ENCODE results near the gene PIGW.

The PIGW gene, protein sequence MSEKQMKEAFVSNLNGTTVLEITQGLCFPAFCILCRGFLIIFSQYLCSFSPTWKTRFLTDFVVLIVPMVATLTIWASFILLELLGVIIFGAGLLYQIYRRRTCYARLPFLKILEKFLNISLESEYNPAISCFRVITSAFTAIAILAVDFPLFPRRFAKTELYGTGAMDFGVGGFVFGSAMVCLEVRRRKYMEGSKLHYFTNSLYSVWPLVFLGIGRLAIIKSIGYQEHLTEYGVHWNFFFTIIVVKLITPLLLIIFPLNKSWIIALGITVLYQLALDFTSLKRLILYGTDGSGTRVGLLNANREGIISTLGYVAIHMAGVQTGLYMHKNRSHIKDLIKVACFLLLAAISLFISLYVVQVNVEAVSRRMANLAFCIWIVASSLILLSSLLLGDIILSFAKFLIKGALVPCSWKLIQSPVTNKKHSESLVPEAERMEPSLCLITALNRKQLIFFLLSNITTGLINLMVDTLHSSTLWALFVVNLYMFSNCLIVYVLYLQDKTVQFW

DNA sequence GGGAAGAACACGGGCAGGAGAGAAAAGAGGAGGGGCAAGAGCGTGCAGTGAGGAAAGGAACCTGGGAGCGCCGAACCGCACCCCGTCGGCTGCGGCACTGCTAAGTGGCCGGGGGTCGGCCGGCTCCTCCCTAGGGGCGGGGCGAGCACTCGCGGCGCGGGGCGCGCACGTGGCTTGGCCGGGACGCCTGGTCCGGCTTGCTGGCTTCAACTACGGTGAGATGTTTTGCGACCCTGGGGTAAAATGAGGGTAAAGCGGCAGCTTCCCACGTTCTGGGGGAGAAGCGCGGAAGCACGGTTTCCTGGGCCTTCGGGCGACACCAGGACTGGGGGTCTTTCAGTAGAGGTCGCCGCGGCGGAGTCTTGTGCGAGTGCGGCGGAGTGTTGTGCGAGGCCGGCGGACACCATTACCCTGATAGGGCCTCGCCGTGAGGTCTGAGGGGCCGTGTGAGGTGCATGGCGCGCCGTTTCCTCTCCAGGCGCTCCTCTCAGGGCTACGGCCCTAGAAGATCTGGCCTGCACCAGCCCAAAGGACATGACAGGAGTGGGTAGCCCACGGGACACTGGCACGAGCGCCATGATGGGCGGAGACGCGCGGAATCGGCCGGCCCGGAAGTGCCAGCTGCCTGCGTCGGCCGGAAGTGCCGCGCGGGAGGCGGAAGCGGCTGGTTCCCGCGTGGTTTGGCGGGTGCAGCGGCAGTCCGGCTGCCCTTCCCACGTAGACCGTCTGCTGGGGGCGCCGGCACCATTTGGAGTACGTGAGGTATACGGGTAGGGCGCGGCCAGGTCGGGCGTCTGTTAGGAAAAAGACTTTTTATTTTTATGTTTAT is at the start of gene PIGW, which contains the start of gene MYO19:
TSS of gene PIGW (plus strand) at position 148 of the 829 bp plus-strand sequence. CDS start 2,115 bp downstream, outside the sequence.
TSS of gene MYO19 (minus strand) at position 29 of the 829 bp plus-strand sequence. CDS start 2,330 bp downstream, outside the sequence.
- FAIRE-seq (no peak), DNase-seq (ENCODE audit: extremely low spot score, insufficient read length, low read depth) (peak; percentile 81)

DNA sequence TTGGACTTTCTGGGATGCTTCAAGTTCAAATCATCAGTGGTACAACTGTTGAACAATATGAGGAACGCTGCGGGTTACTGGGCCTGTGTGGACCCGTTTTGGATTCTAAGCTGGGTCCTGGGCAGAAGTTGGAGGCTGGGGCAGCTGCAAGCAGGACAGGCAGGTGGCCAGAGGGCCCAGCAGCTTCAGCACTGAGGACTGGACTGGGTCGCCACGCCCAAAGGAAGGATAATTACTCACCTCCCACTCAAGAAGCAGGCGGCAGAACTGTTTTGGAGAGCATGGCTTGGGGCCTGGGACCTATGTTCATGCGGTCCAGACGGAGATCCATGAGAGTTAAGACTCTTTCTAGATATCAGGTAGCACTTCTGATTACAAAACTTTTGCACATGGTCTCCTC is 49.8 kb upstream of the PIGW start:
- FAIRE-seq (no peak), DNase-seq (ENCODE audit: extremely low spot score, insufficient read length, low read depth) (no peak)

DNA sequence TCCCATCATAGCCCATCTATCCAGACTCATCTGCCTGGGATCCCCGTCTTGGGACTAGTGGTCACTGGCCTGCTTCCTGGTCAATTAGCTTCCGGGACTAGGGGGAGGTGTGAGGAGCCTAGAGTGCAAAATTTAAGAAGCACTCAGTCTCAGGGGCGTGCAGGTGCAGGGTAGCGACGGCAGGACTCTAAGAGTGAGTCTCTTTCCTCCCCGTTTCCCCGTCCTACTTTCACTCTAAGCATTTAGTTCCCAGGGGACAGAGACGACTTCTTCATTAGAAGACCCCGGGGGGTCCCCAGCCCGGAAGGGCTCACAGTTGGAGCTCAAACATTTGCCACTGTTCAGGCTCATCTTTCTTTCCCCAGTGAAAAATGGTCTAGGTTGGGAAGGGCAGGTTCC is 49.0 kb upstream of the PIGW start:
- DNase-seq (ENCODE audit: extremely low spot score, insufficient read length, low read depth) (no peak), FAIRE-seq (no peak)

DNA sequence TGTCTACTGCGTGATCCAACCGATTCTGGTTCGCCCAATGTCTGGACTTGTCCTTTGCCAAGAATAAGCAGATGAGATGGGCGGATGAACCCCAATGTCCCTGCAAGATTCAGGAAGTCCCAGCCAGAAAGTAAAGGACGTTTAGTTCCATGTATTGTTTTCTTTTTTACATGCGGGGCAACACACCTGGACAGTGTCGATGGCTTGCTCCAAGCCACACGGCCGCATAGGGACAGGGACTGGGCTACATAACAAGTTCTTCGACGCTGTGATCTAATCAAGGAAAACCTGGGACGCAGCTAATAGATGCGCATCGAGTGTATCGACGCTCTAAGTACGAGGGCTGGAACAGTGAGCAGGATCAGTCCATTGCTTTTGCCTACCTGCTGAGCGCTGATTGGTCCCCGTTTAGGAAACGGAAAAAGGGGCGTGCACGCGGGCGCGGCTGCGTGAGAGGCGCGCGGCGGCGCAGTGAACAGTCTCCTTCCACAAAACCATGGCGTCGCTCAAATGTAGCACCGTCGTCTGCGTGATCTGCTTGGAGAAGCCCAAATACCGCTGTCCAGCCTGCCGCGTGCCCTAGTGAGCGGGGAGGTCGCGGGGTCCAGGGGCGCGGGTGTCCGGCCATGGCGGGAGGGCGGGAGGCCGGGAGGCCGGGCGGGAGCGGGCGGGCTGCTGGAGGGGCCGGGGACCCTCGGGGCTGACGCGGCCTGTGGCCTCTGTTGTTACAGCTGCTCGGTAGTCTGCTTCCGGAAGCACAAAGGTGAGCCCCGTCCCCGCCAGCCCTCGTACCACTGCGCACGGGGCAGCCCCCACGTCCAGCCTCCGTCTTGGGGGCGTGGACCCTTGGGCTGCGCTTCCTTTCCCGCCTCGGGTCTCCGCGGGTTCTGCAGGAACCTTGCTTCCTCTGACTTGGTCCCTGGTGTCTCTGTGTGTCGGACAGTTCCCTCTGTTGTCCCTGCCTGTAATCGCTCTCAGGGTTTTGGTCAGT is 48.3 kb upstream of the PIGW start, which contains the start of gene ZNHIT3:
TSS of gene ZNHIT3 (plus strand) at position 478 of the 991 bp plus-strand sequence. CDS start at position 497, 19 bp downstream.
- no peak for FAIRE-seq

DNA sequence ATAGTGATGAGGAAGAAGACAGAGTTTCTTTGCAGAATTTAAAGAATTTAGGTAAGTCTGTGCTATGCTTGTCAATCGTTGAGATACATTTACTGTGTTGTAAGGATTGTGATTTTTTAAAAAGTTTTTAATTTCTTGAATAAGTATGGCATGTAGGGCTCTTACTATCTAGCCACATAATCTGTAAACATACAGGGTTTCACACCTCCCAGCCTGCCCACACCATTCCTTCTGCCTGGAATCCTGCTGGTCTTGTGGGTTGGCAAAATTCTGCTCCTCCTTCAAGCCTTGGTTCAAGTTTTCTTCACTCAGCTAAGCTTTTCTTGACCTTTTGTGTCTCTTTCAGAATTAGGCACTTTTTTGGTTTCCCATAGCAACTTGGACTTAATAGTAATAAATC is 40.8 kb upstream of the PIGW start:
- FAIRE-seq (no peak), DNase-seq (ENCODE audit: extremely low spot score, insufficient read length, low read depth) (no peak)

More for the DNA sequence above, 48.3 kb upstream of the PIGW start, which contains the start of gene ZNHIT3:
- peak; percentile 95 for DNase-seq (ENCODE audit: extremely low spot score, insufficient read length, low read depth)

DNA sequence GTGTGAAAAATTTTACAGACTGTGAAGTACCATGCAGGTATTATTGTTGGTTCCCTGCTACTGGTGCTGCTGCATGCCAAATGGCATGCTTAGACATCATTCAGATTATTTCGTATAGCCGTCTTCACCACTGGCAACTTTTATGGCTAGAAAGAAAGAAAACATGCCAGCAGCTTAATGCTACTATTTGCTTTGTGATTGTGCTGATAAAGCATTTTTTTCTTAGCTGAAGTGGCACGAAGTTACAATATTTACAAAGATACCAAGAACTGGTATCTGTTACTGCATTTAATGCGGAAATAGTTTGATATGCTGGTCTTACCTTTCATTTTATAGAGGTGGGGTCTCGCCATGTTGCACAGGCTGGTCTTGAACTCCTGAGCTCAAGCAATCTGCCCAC is 40.1 kb upstream of the PIGW start:
- no peak for DNase-seq (ENCODE audit: extremely low spot score, insufficient read length, low read depth)
- FAIRE-seq: no peak

DNA sequence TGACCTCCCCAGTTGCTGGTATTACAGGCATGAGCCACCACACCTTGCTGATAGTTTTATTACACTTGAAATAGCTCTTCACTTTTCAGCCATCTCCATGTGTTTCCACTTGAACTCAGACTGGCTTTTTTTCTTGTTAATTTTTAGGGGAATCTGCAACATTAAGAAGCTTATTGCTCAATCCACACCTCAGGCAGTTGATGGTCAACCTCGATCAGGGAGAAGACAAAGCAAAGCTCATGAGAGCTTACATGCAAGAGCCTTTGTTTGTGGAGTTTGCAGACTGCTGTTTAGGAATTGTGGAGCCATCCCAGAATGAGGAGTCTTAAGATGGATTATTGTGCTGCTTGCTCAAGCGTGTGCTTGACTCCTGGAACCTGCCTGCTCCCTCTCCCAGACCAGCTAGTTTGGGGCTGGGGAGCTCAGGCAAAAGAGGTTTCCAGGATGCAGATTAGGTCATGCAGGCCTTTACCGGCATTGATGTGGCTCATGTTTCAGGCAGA is 39.7 kb upstream of the PIGW start:
- FAIRE-seq: no peak

DNA sequence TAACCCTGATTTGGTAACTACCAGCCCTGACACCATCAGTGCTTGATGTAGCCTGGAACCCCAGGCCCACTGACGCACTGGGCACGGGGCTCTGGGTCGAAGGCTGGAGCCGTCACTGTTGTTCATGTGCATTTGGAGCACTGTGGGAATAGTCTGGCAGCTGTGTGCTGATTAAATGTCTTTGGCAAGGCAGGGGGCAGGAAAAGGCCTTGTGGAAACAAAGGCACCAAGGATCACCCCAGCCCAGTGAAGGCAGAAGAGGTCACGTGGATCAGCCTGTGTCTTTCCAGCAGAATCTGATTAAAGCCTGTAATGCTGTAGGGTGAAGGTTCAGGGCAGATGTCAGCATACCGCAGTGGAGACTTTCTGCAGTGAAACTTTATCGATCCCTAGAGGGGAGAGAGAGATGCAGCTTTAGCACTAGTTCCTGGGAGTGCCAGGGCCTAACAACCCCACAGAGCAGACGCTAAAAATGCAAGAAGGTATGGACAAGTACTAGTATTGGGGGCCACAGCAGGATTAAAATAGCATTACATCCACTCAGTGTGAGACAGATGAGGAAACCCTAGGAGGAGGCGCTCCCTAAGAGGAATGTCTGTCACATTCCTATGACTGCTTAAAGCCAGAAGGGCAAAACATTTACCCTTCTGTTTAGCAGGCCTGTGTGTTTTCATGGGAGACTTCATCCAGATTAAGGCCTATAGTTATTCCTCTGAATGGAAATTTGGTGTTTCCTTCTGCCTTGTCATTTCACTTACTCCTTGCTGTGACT is 38.6 kb upstream of the PIGW start:
- FAIRE-seq (no peak), DNase-seq (ENCODE audit: extremely low spot score, insufficient read length, low read depth) (no peak)

More for the DNA sequence above, 39.7 kb upstream of the PIGW start:
- no peak for DNase-seq (ENCODE audit: extremely low spot score, insufficient read length, low read depth)

DNA sequence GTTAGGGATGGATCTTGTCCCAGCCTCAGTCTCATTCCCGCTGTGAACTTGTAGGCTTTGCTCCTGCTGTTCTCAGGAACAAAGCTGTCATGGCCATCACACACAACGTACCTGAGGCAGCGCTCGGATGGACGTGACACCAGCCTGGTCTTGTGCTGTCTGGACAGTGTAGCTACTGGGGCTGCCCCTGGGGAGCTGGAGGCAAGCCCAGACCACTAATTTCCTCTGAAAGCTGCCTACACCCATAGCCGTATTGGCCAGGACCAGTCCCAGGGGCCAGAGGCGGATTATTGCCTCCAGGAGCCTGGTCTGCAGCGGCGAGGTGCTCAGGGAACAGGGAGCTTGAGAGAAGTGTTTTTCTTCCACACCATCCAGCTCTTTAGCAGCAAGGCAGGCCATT is 36.6 kb upstream of the PIGW start:
- DNase-seq (ENCODE audit: extremely low spot score, insufficient read length, low read depth): no peak
- FAIRE-seq: no peak

DNA sequence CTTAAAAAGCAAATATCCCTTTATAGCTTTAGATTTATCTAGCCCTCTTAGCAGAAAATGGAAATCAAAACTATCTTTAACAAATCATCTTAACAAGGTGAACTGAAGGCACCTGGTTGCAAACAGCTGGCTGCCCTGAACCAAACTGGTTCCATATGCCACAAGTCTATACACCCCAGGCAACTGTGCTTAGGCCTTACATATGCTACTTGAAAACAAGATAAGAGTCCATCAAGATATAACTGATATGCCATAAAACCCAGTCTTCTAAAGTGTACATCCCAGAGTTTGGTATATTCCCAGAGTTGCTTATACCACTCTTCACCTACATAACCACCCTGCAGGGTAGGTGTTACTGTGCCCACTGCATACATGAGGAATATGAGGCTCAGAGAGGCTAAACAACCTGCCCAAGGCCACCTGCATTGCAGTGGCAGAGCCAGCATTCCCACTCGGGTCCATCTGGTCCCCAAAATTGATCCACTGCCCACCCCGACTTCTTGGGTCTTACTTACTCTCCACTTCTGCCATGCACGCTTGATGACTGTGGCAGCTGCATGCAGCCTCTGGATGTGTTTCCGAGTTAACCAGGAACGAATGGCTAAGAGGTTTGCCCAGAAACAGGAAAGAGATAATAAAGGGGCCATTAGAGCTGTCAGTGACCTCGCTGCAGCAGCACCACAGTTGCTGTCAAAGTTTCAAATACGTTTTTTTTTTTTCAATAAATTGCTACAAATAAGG is 36.1 kb upstream of the PIGW start:
- DNase-seq (ENCODE audit: extremely low spot score, insufficient read length, low read depth) (no peak), FAIRE-seq (no peak)

DNA sequence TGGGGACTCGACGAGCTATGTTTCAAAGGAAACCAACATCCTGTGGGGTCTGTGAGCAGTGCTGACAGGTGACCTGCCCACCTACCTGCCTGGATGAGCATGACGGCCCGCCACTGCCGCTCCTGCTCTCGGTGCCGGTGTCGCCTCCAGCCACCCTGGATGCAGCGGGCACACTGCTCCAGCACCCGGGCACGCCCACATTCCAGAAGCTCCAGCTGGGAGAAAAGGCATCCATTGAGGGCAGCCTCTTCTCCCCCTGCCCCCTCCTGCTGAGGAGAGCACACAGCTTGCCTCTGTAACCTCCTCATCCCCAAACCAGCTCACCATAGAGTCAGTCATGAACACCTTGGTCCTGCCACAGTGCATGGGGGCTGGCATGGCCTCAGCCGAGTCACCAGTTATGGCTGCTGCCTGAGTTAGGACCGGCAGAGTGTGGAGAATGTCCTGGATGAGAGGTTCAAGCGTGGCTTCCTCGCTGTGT is 34.0 kb upstream of the PIGW start:
- DNase-seq (ENCODE audit: extremely low spot score, insufficient read length, low read depth) (no peak), FAIRE-seq (no peak)

DNA sequence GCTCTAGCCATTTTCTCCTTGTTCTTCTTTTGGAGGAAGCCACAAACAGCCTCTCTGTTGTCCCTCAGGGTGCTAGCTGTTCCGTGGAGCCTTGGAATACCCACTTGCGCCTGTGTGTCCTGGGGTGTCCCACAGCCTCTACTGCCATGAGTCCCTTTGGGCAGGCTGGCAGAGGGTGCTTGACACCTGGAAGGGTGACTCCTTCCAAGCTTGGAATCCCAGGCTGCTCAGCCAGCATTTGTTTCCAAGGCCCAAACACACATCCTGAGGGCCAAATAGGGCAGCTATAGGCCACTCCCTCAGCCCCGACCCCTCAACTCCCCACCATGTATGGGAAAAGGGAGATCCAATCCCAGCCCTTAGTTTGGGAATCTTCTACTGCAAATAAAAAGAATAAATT is 33.4 kb upstream of the PIGW start:
- FAIRE-seq (no peak), DNase-seq (ENCODE audit: extremely low spot score, insufficient read length, low read depth) (no peak)

DNA sequence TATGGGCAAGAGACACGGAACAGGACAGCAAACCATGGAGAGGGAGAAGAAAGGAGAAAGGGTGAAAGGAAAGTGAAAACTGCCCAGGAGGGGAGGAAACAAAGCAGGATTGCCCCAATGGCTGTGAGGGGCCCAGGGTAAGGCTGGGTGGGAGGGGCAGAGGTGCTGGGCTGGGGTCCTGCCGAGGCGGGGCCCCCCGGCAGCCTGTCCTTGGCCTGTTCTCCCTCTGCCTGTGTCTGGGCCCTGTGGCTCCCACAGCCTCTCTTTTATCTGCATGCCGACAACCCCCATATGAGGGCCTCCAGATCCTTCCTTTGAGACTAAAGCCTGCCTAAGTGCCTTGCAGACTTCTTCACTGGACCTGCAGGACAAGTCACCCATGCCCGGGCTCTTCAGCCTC is 32.8 kb upstream of the PIGW start:
- FAIRE-seq (no peak), DNase-seq (ENCODE audit: extremely low spot score, insufficient read length, low read depth) (no peak)

DNA sequence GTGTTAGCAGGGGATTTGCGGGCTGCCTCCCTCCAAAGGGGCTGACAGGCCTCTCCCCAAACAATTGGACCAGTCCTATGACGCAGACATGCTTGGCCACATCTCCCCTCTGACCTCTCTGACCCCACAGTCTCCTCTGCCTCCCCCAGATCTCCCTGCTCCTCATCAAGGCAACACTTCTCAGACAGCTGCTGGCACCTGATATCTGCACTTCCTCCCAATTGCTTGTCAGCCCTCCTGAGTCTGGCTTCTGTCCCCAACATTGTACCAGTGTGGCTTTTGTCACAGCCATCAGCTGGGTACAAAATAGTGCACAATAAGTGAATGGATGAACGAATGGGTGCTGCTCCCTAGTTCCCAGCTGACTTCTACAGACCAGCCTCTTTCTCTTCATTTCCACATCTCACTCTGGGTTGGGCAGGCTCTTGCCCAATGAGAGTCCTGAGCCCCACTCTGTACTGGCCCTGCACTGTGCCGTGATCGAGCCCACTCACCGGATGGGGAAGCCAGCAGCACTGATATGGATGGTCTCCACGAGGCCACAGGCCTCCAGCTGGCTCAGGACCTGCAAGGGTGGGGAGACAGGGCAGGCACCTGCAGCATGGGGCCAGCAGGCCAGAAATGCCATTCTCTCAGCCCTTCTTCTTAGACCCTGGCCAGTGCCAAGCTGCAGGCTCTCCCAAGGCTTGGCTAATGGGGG is 31.2 kb upstream of the PIGW start:
- no peak for FAIRE-seq
- no peak for DNase-seq (ENCODE audit: extremely low spot score, insufficient read length, low read depth)

DNA sequence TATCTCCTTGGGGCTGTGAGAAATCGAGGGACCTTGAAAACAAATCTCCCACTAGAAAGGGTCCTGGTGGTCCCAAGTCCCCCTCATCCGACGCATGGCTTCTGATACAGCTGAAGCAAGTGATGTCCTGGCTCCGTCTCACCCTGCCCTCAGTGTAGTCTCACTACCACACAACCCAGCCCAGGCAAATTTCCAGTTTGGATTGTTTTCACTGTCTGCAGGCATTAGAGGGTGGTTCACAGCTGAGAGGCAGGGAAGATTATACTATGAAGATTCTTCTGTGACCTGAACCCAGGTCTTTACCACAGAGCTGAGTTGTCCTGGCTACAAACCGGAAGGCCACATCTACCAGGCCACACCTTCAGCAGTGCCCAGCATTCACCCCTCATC is 30.6 kb upstream of the PIGW start:
- DNase-seq (ENCODE audit: extremely low spot score, insufficient read length, low read depth): no peak
- FAIRE-seq: no peak

DNA sequence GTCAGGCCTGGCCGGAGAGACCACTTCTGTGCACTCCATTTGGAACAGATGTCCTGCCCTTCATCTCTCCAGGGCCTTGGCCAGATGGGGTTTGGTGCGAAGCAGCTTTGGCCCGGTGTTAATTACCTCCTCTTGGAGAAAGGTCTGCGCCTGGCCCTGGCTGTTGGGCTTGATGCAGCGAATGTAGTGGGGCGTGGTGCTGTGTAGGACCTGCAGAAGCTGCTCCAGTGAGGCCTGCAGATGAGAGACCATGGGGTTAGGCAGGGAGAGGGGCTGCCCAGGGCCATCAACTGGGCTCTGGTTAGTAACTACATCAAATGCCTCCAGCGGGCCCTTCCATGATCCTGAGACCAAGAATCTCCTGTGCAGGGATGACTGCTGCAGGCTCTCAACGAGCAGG is 29.6 kb upstream of the PIGW start:
- DNase-seq (ENCODE audit: extremely low spot score, insufficient read length, low read depth): no peak
- FAIRE-seq: no peak

DNA sequence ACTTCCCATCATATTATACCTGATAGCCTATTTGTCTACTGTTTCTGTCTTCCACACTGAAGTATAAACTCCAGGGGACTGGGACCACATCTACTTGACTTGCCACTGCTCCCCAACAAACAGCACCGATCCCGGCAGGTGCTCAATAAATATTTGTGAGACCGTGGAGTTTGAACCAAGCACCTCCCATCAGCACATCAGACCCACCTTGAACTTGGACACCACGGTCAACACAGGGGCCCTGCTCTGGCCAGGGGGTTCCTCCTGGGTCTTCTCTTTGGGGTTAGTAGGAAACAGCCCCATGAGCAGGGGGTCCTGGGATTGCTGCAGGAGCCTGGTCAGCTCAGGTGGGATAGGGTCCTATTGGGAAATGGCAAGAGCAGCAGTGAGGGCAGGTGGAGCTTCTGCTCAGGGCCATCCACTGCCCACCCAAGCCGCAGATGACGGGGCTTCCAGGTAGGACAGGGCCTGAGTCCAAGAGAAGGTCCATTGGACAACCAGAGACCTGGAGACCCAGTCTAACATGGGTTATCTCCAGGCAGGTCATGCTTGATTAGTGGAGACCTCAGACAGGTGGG is 28.4 kb upstream of the PIGW start:
- FAIRE-seq (no peak), DNase-seq (ENCODE audit: extremely low spot score, insufficient read length, low read depth) (no peak)
